A549 (cell line): ENCODE measurements around the gene ARSD.
"Not testable (repeated sequence)": the region's sequence is repeated elsewhere in the genome, so short reads cannot be mapped to it uniquely, and the experiment has no call there.

Experiments used
- CTCF ChIP-seq: fragments of >200 bp; sonication (Bioruptor Twin); formaldehyde crosslinking; IDR thresholded peaks from 3 replicates; pipeline ENCODE4 v1.5.1; 2016
- MAFK ChIP-seq: fragments of 450-650 bp; IDR thresholded peaks from 2 replicates; pipeline ENCODE4 v1.6.1; 2014; ENCODE audit not compliant: partially characterized antibody
- POLR2A ChIP-seq: IDR thresholded peaks from 2 replicates; pipeline ENCODE4 v1.6.1; 2012; ENCODE audit warnings: mild to moderate bottlenecking, low read length
- SREBF2 ChIP-seq: fragments of 450-650 bp; IDR thresholded peaks from 2 replicates; pipeline ENCODE4 v1.6.1; 2014; ENCODE audit warnings: mild to moderate bottlenecking, moderate library complexity

GRCh38 chrX:2897690-2898623 lies 31.2 kb downstream of the ARSD start:
- not testable (repeated sequence) for TF ChIP-seq CTCF, MAFK, POLR2A, SREBF2
